Muscle of arm (tissue), 12 donors: Measurements from ENCODE around the gene DNAH9. TPM values are rescaled to one million over a fixed set of nuclear protein-coding genes. Genes with fewer than 3 reads are reported as not detected.

Source experiments
- DNase-seq: peaks from one replicate; pipeline ENCODE4 v3.0.0-alpha.2; 2013
- polyA plus RNA-seq, 12 donors: library from polyadenylated mRNA; unstranded; fragments of 120-200 nt; gene quantifications; one replicate each; pipeline ENCODE4 v1.2.1, GENCODE V29; 2013; ENCODE audit not compliant: insufficient read length in 12 of 12

DNAH9 gene
- polyA plus RNA-seq, 12 donors = 0.34 to 1.2 (median 0.71) TPM; not detected in 2

GRCh38 chr17:11739848-11740247 is 141.6 kb downstream of the DNAH9 start:
- DNase-seq = no peak

GRCh38 chr17:11742886-11743285 is 144.6 kb downstream of the DNAH9 start:
- peak; percentile 26 for DNase-seq

GRCh38 chr17:11744696-11745095 is 146.4 kb downstream of the DNAH9 start:
- DNase-seq = no peak

GRCh38 chr17:11747441-11747840 is 149.2 kb downstream of the DNAH9 start:
- DNase-seq = no peak

- no peak for DNase-seq
These were observed 159.5 kb downstream of the DNAH9 start for GRCh38 chr17:11757815-11758214.

- DNase-seq = no peak
These were observed 169.8 kb downstream of the DNAH9 start for GRCh38 chr17:11768106-11768505.

GRCh38 chr17:11768981-11769380 is 170.7 kb downstream of the DNAH9 start:
- DNase-seq = no peak

GRCh38 chr17:11772031-11772430 is 173.8 kb downstream of the DNAH9 start:
- no peak for DNase-seq

GRCh38 chr17:11779892-11780291 is 181.6 kb downstream of the DNAH9 start:
- no peak for DNase-seq

GRCh38 chr17:11780621-11781020 is 182.4 kb downstream of the DNAH9 start:
- DNase-seq = no peak

- peak; percentile 46 for DNase-seq
These were observed 188.6 kb downstream of the DNAH9 start for GRCh38 chr17:11786711-11787438.

- no peak for DNase-seq
These were observed 197.6 kb downstream of the DNAH9 start for GRCh38 chr17:11795906-11796305.

- no peak for DNase-seq
These were observed 199.5 kb downstream of the DNAH9 start for GRCh38 chr17:11797803-11798202.

- DNase-seq = no peak
These were observed 205.1 kb downstream of the DNAH9 start for GRCh38 chr17:11803231-11803969.

GRCh38 chr17:11805138-11805537 is 206.9 kb downstream of the DNAH9 start:
- no peak for DNase-seq

GRCh38 chr17:11805952-11806351 is 207.7 kb downstream of the DNAH9 start:
- no peak for DNase-seq

- DNase-seq = no peak
These were observed 209.3 kb downstream of the DNAH9 start for GRCh38 chr17:11807606-11808005.

- no peak for DNase-seq
These were observed 215.0 kb downstream of the DNAH9 start for GRCh38 chr17:11813278-11813677.

GRCh38 chr17:11813871-11814270 is 215.6 kb downstream of the DNAH9 start:
- no peak for DNase-seq

GRCh38 chr17:11814655-11815262 is 216.5 kb downstream of the DNAH9 start:
- DNase-seq = no peak

GRCh38 chr17:11816409-11816808 is 218.1 kb downstream of the DNAH9 start:
- no peak for DNase-seq

- DNase-seq = peak; percentile 27
These were observed 225.6 kb downstream of the DNAH9 start for GRCh38 chr17:11823862-11824261.
